Suprapubic skin (tissue), 4 donors: ENCODE data around the gene STON2.

Experiments
- CTCF ChIP-seq, 2 donors: fragments of 200-600 bp in 1 of 2; fragments of 450-650 bp in 1 of 2; sonication (generic) in 1 of 2; IDR thresholded peaks; one replicate each; pipeline ENCODE4 v1.5.1; 2016 to 2019; ENCODE audit warnings: antibody characterized with exemption in 2 of 2, mild to moderate bottlenecking in 1 of 2, moderate library complexity in 1 of 2
- POLR2A ChIP-seq, 2 donors: fragments of 450-650 bp; IDR thresholded peaks; one replicate each; pipeline ENCODE4 v1.6.1; 2017; ENCODE audit warnings: antibody characterized with exemption in 2 of 2, mild to moderate bottlenecking in 2 of 2, moderate library complexity in 2 of 2
- POLR2AphosphoS5 ChIP-seq, 3 donors: sonication (generic); formaldehyde crosslinking; IDR thresholded peaks; one replicate each; pipeline ENCODE4 v1.6.1; 2017; ENCODE audit warnings: antibody characterized with exemption in 3 of 3

GRCh38 chr14:81382517-81383225 is 17.5 kb downstream of the STON2 start:
- TF ChIP-seq CTCF (IDR thresholded peaks at IDR 0.05) = no peak
- TF ChIP-seq POLR2A (IDR thresholded peaks at IDR 0.05) = no peak
- TF ChIP-seq POLR2AphosphoS5 (IDR thresholded peaks at IDR 0.05) = no peak
